Inflammatory macrophage (primary cell): Measurements from ENCODE around the gene PYGO1.
A peak's percentile ranks its signal among the peaks of the same experiment; 100 is the strongest.
"Not testable (repeated sequence)": the region's sequence is repeated elsewhere in the genome, so short reads cannot be mapped to it uniquely, and the experiment has no call there.

ENCODE experiments used
- DNase-seq, 2 donors: peaks; one replicate each; pipeline ENCODE4 v3.0.0-alpha.2; 2020 to 2022
- total RNA-seq, 18 experiments: gene quantifications; one replicate each; lab custom pipeline; 2026; ENCODE audit warnings: mixed read lengths in 6 of 18, inconsistent platforms in 2 of 18; lab: John Stamatoyannopoulos, UW

The PYGO1 gene, protein sequence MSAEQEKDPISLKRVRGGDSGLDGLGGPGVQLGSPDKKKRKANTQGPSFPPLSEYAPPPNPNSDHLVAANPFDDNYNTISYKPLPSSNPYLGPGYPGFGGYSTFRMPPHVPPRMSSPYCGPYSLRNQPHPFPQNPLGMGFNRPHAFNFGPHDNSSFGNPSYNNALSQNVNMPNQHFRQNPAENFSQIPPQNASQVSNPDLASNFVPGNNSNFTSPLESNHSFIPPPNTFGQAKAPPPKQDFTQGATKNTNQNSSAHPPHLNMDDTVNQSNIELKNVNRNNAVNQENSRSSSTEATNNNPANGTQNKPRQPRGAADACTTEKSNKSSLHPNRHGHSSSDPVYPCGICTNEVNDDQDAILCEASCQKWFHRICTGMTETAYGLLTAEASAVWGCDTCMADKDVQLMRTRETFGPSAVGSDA
- total RNA-seq: 0 to 1.1 (median 0.24) reads per million in 18 experiments

DNA sequence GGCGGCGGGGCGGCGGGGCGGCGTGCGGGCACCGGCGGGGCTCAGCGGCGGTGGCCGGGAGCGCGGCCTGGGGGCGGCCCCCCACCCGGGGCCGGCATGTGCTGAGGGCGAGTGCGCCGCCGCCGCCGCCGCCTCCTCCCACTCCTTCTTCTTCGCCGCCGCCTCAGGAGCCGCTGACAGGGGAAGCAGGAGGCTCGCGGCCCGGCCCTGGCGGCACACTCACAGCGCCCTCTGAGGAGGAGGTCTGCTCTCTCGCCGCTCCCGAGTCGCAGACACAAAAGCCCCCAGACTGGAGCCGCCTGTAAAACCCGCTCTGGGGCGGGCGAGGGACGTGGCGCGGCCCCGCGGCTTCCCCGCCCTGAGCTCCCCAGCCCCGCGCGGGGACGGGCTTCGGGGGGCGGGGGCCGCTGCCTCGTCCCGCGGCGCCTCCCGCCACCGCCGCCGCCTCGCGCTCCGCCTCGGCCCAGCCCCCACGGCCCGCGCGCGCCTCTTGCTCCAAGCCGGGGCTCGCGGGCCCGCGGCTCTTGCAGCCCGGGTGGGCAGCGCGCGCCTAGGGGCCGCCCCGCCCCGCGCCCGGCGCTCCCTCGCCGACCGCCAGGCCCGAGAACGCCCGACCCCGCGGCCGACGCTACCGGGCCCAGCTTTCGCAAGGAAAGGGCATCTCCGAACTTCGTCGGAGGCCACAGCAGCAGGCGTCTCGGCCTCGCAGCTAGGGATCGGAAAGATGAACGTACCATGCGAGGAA lies at the start of gene PYGO1:
Gene PYGO1, minus strand, starts transcription at position 276 of the 745 bp plus-strand sequence. CDS start 462 bp downstream, outside the sequence.
- peak; percentile 18 to 39 for DNase-seq

DNA sequence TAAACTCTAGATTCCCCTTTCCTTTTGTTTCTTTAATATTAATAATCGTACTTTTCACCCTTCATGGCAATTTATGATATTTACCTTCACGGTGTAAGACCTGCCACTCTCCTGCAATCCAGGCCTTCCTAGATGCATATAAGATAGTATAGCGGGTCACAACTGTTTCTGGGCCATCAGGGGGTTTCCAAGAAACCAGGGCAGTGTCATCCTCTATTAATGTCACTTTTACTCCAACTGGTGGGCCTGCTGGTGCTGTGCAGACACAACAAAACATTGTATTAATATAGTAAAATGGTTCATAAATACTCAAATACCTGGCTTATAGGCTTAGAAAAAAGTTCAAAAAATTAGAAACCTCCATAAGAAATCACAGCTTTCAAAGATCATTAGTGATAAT lies 48.9 kb upstream of the PYGO1 start:
- no peak for DNase-seq

DNA sequence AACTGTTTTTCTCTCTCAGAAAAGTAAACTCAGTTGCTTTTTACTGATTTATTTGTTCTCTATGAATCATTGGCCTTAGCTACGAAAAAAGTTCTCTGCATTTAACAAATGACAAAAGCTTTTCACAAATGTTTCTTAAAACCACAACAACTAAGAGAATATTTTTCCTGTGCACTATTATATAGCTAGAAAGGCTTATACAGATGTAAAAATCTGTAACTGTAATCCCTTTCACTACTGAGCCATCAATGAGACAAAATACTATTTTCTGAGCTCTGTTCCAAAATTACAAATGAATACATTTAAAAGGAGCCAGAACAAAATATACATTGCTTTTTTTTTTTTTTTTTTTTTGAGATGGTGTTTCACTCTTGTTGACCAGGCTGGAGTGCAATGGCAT lies 45.6 kb upstream of the PYGO1 start:
- no peak for DNase-seq

DNA sequence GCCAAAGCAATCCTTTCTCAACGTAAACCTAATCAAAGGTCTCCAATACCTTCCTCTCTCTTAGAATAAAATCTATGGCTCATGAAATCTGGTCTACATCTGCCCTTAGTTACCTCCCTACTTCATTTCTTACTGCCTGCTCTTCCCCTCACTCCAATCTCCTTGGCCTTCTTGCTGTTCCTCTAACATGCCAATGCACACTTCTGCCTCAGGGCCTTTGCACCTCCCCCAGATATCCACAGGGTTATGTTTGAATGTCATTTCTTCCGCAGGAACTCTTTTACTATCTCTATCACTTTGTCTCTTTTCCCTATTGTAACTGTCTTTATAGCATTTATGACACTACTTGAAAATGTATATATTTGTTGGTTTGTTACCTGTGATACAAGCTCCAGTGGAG lies 44.3 kb upstream of the PYGO1 start:
- no peak for DNase-seq

DNA sequence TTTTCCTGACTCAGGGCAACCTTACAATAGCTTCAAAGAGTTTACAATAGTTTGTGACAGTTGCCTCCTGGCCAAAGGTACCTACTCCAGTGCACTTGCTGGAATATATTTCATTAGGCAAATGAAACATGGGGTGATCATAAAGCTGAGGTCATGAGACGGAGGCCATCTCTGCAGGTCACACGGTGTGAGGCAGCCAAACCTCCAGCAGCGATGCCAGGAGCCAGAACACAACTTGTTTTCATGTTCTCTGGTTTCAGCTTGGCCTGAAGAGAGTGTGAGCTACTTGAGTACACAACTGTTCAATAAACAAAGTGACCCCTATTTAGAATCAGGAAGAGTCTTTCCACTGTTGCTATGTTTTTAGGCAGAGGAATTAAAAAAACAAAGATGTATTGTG lies 42.7 kb upstream of the PYGO1 start:
- peak; percentile 11 to 12 for DNase-seq

DNA sequence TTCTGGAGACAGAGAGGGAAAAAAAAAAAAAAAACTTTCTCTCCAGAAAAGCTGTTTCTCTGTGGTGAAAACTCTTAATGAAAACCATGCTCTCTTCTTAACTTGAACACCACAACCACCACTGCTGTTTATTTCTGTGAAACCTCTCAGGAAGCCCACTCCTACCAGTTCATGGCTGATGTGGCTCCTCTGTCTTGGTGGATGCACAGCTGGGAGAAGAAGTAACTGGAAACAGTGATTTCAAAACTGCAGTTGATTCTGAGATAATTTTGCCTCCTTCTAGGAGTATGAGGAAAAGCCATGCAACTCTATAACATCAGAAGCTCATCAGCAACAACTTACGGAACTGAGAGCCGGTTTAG lies 40.2 kb upstream of the PYGO1 start:
- DNase-seq: peak; percentile 20 to 34

DNA sequence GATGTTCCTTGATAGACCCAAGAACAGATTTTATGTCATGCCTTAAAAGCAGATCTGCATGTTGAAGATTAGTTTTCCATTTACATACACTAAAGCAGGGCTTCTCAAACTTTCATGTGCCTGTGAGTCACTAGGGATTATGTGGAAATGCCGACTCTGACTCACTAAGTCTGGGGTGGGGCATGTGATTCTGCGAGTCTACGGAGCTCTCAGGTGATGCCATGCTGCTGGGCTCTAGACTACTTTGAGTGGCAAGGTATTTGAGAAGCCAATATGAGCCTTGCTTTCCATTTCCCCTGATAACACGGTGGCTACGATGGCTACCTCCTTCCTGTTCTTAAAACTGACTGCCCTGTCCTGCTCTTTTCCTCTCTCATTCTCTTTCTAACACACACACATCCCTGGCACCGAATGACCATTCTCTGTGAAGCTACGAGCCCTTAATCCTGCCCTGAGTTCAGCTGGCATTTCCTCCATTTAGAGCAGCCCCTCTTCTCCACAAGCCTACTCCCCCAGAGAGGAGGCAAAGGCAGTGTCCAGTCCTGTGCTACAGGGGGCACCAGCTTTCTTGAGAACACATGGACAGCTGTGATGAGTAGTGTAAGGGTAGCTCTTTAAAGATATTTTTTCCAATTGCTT lies 39.7 kb upstream of the PYGO1 start:
- peak; percentile 83 to 89 for DNase-seq

DNA sequence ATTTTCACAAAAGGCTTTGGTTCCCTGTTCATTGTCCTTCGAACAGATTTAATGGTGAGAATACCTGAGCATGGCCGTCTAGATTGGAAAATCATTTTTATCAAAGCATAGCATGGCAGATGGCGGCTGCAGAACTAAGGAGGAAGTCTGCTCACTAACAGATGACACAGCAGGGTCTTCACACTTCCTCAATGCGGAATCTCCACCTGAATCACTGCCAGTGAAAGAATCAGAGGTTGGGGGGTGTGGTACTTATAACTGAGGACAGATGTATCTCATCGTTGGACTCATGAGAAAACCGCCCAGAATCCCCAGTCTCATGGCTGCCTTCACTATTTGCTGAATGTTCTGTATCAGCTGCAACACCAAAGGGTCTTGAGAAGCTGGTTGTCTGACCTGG lies 31.6 kb upstream of the PYGO1 start:
- DNase-seq: no peak

DNA sequence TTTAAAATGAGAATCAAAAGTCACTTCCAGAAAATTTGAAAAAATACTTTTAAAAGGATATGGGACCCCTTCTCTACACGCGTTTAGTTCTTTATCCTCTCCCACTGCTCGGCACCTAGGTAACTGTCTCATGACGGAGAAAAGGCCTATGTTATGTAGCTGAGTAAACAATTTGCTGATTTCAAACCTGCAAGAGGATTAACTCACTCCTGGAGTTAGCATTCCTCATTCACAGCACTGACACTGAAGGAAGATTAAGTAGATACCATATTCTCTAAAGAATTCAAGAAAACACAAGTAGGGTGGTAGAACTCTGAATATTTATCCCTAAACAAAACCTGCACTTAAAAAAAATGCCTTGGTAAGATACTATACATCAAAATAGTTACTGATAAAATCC lies 30.2 kb upstream of the PYGO1 start:
- DNase-seq: no peak

DNA sequence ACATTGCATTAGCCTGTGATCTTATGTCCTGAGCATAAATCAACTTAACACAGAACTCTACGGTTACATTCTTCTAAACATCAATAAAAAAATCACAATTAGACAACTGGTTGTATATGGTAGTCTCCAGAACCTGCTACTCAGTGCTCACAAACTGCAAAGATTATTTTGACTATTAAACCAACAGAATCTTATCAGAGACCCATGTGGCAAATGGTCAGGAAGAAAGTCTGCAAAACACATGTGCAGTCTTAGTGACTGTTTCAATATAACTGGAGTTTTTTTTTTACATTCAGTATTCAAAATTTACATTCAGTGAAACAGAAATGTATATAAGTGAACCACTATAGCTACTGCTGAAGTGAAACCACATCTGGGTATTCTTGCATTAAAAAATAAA lies 27.3 kb upstream of the PYGO1 start:
- DNase-seq: no peak

DNA sequence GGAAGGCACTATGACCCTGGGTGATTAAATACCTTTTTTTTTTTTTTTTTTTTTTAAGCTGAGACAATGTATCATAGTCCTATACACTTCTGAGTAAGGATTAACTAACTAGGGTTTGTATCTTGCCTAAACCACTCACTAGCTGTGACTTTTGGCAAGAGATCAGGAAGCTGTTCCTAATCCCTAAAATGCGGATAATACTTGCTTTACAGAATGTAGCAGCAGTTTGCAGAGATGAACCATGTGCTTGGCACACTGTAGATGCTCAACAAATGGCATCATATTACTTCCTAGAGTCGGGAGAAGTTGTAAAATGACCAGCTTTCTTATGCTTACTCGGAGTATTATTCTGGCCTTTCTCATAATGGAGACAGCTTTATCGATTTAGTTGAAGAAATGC lies 25.6 kb upstream of the PYGO1 start:
- DNase-seq: no peak

DNA sequence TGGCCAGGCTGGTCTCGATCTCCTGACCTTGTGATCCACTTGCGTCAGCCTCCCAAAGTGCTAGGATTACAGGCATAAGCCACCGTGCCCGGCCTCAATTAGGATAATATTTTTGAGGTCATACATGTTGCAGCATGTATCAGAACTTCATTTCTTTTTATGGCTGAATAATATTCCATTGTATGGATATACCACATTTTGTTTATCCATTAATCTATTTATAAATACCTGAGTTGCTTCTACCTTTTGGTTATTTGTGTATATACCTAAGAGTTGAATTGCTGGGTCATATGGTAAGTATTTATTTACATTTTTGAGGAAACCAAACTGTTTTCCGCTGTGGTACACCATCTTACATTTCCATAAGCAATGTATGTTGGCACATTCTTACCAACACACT lies 18.1 kb upstream of the PYGO1 start:
- DNase-seq: no peak

DNA sequence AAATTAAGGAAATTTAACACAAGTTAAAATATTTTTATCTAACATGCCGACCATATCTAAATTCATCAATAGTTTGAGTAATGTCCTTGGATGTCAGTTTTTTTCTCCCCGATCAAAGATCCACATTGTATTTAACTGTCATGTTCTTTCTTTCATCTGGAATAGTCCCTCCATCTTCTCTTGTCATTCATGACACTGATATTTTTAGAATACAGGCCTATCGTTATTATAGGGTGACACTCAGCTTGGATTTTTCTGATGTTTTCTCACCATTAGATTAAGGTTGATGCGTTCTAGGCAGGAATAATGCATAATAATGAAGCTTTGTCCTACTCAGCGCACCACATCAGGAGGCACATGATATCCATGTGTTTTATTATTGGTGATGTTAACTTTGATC lies 13.2 kb upstream of the PYGO1 start:
- DNase-seq: no peak

DNA sequence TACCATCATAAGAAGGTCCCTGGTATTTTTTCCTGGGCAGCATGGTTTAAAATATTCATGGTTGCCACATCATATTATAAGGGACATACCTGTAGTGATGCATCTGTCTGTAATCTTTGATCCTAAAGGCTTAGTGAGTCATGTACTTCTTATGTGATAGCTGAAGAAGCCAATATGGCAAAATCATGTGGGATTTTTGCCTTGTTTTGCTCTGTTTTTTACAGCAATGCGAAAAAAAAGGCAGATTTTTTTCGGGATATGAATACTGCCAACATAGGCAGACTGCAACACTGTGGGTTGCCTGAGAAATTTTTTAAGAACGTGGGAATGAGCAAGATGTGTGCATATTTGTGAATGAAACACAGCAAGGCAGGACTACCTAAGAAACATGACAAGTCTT lies 11.3 kb upstream of the PYGO1 start:
- no peak for DNase-seq

DNA sequence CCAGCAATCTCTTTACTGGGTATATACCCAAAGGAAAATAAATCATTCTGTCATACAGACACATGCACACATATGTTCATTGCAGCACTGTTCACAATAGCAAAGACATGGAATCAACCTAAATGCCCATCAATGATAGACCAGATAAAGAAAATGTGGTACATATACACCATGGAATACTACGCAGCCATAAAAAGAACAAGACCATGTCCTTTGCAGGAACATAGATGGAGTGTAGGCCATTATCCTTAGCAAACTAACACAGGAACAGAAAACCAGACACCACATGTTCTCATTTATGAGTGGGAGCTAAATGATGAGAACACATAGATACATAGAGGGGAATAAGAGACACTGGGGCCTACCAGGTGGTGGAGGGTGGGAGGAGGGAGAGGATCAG lies 4.9 kb upstream of the PYGO1 start:
- not testable (repeated sequence) for DNase-seq

DNA sequence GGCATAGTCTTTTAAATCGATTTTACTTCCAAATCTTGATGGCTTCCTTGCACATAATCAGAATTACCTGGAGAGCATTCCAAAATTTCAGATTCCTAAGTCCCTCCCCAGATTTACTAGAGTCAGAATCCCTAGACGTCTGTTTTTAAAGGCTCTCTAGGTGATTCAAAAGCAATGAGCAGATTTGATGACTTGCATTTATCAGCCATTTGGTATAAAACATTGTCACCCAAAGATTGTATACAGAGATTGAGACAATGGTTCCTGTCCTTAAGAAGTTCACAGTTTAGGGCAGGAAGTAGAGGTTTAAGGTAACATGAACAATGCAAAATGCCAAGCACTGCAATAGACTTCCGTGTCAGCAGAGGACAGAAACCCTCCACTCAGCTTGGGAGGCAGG lies 2.6 kb upstream of the PYGO1 start:
- DNase-seq: no peak

DNA sequence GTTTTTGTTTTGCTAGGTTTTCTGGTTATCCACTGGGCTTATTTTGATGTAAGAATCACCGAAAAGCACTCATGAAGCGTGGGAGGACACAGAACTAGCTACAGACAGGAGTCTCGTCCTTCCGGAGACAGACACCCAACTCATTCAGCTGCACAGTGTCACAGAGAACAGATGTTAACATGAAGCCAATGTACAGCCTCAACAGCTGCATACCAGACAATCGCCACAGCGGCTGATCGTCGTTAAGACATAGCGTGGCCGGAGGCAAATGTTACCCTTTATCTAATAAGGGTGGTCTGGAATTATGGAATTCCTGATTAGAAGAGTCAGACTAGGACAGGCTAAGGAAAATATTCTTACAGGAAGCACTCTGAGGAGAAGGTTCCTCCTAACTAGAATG lies 1.1 kb upstream of the PYGO1 start:
- no peak for DNase-seq

DNA sequence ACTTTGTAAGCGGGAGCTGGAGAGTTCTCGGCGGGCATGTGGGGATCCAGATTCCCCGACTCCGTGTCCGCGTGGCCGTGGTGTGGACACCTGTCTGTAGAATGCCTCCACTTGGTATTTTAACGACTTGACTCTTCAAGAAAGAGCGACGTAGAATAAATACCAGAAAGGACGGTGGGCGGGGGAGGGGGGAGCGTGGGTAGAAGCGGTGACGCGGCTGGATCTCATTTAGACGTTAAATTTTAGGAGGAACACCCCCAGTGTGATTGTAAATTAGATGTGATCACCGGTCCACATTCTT lies 620 bp upstream of the PYGO1 start:
- no peak for DNase-seq

DNA sequence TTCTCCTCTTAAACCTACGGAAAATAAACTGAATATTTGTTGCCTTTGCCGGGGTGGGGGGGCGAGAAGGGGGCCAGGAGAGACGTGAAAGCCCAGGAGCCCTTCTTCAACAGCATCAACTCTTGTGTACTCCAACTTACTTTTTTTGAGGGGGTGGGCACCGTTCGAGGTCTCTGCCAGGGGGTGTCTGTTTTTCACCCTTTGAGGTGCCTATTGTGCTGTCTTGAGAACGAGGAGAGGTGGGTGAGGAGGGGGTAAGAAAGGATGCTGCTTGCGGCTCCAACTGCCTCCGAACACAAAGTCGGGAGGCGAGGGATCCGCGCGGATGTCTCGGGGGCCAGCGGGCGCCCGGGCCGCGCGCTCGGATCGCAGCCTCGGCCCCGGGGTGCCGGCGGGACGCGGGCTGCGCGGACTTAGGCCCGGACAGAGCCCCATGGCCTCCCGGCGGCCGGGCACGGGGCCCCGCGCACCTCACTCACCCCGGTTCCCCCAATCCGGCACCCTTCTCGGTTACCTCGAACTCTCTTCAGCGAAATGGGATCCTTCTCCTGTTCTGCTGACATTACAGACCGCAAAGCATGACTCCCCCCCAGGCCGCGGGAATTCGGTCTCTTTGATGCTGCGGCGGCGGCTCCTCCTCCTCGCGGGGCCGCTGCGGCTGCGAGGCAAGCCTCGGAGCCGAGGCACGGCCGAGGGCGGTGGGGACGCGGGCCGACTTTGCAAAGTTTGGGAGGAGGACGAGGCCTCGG lies 650 bp downstream of the PYGO1 start:
- DNase-seq: peak in 1 of 2 donors; percentile 2

DNA sequence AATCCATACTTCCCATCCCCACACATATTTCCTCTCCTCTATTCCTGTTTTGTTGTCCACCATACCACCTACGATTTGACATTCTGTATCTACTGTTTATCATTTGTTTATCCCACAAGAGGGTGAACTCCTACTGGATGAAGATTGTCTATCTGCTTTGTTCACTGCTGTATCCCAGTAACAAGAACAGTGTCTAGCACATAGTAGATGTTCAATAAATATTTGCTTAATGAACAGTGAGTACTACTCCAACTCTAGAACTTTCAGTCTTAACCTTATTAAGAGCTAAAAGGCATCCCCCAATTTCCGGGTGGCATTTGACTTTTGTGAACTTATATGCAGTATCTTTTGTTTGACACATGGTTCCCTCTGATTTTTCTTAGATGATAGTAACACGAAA lies 1.3 kb downstream of the PYGO1 start:
- DNase-seq: no peak

DNA sequence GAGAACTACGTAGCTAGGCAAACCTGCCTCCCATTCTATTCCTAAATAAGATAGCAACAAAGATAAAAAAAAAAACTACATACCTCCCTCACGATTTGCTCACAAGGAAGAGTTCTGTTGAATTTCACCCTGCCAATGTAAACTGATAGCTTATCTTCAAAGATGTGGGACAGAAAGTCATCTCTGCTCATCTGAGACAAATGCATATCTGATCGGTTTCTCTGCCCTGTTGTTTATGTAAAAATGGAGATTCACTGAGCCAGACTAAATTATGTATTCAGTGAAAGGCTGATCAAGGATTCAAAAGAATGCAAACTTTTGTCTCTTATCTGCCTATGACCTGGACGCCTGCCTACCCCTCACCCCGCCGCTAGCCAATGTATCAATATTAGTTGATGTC lies 11.2 kb downstream of the PYGO1 start:
- no peak for DNase-seq

DNA sequence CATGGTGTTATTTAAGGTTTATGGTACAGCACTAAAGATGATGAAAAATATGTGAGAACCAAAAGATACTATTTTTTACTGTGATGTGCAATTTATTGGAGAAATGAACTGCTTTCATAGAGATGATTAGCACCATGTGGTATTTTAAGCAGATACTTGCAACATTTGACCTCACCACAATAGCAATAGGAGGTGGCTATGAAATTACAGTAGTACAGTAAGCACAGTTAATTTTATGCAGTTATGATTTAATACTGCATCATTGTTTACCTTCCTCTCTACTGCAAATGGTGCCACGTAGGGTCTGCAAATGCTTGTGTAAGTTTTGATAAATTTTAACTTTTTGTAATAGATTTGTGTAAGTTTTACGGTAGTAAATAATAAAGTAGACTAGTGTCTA lies 14.0 kb downstream of the PYGO1 start:
- no peak for DNase-seq

DNA sequence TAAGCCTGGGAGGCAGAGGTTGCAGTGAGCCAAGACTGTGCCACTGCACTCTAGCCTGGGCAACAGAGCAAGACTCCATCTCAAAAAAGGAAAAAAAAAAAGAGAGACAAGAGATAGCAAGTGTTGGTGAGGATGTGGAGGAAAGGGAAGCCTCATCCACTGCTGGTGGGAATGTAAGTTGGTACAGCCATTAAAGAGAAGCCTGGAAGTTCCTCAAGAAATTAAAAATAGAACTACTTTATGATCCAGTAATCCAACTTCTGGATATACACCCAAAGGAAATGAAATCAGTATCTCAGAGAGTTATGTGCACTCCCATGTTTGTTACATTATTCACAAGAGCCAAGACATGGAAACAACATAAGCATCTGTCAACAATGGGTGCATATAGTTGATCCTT lies 14.9 kb downstream of the PYGO1 start:
- no peak for DNase-seq
